HEK293 (cell line): ENCODE measurements around the gene FAM120A.
A peak's percentile ranks its signal among the peaks of the same experiment; 100 is the strongest.

Experiments used
- CTCF ChIA-PET: fragments of 350-600 bp; formaldehyde crosslinking; extraction: SDS; loops from one replicate; lab custom pipeline; 2021; ENCODE audit warnings: antibody characterized with exemption; lab: Yijun Ruan, JAX
- POLR2A ChIA-PET: fragments of 300-600 bp; formaldehyde crosslinking; extraction: SDS; loops from one replicate; lab custom pipeline; 2020; ENCODE audit warnings: antibody characterized with exemption, inconsistent platforms; lab: Yijun Ruan, JAX
- H3K27ac ChIP-seq: fragments of 200-500 bp; sonication (Bioruptor generic); 2 replicates; pipeline ENCODE4 v1.5.1; 2014; ENCODE audit warnings: low read depth, low read length, control low read depth, inconsistent platforms; ENCODE audit errors: extremely low read depth
- H3K36me3 ChIP-seq, 2 experiments: fragments of 200-500 bp in 1 of 2; sonication (Bioruptor generic) in 1 of 2; 1 replicate in 1 of 2; 2 replicates in 1 of 2; pipeline ENCODE4 v1.5.1; 2014 to 2017; ENCODE audit warnings: inconsistent platforms in 2 of 2, low read length in 2 of 2; ENCODE audit not compliant: control insufficient read depth in 2 of 2, insufficient read depth in 1 of 2
- H3K4me1 ChIP-seq: fragments of 200-500 bp; sonication (Bioruptor generic); 2 replicates; pipeline ENCODE4 v1.5.1; 2014; ENCODE audit warnings: mild to moderate bottlenecking, low read length, inconsistent platforms; ENCODE audit not compliant: control insufficient read depth, insufficient read depth
- H3K4me3 ChIP-seq: 2 replicates; pipeline ENCODE4 v1.5.1; 2011; ENCODE audit warnings: low read depth, mild to moderate bottlenecking, control low read depth, low read length, moderate library complexity
- H3K9me3 ChIP-seq: fragments of 200-500 bp; sonication (Bioruptor generic); 2 replicates; pipeline ENCODE4 v1.5.1; 2014; ENCODE audit warnings: low read depth, low read length, inconsistent platforms; ENCODE audit not compliant: control insufficient read depth, insufficient read depth
- BCL11B ChIP-seq: fragments of 450-650 bp; formaldehyde crosslinking; IDR thresholded peaks from 2 replicates; pipeline ENCODE4 v1.5.1; 2016; ENCODE audit warnings: low read depth, missing biosample characterization, missing genetic modification characterization
- ELK4 ChIP-seq: IDR thresholded peaks from 2 replicates; pipeline ENCODE4 v1.6.1; 2011; ENCODE audit warnings: mild to moderate bottlenecking, low read depth, low read length, borderline replicate concordance
- GLI4 ChIP-seq: fragments of 450-650 bp; formaldehyde crosslinking; IDR thresholded peaks from 2 replicates; pipeline ENCODE4 v1.5.1; 2016; ENCODE audit warnings: missing biosample characterization, missing genetic modification characterization
- IKZF3 ChIP-seq: fragments of 450-650 bp; IDR thresholded peaks from 2 replicates; pipeline ENCODE4 v1.5.0; 2018; ENCODE audit warnings: missing biosample characterization, mild to moderate bottlenecking, missing genetic modification characterization, moderate library complexity
- MZF1 ChIP-seq: fragments of 450-650 bp; formaldehyde crosslinking; IDR thresholded peaks from 2 replicates; pipeline ENCODE4 v1.5.1; 2017; ENCODE audit warnings: missing biosample characterization, missing genetic modification characterization, borderline replicate concordance
- SP2 ChIP-seq: fragments of 450-650 bp; formaldehyde crosslinking; IDR thresholded peaks from 2 replicates; pipeline ENCODE4 v1.5.1; 2016; ENCODE audit warnings: missing biosample characterization, missing genetic modification characterization
- TRIM28 ChIP-seq: IDR thresholded peaks from 2 replicates; pipeline ENCODE4 v1.6.1; 2011; ENCODE audit warnings: low read length, control low read depth, borderline replicate concordance
- ZBTB20 ChIP-seq: fragments of 450-650 bp; formaldehyde crosslinking; IDR thresholded peaks from 2 replicates; pipeline ENCODE4 v1.5.1; 2016; ENCODE audit warnings: missing biosample characterization, missing genetic modification characterization
- ZIC2 ChIP-seq: fragments of 450-650 bp; formaldehyde crosslinking; IDR thresholded peaks from 2 replicates; pipeline ENCODE4 v1.5.1; 2016; ENCODE audit warnings: missing biosample characterization, missing genetic modification characterization
- ZNF121 ChIP-seq: fragments of 450-650 bp; formaldehyde crosslinking; IDR thresholded peaks from 2 replicates; pipeline ENCODE4 v1.5.1; 2016; ENCODE audit warnings: missing biosample characterization, missing genetic modification characterization
- ZNF138 ChIP-seq: fragments of 450-650 bp; formaldehyde crosslinking; IDR thresholded peaks from 2 replicates; pipeline ENCODE4 v1.5.1; 2016; ENCODE audit warnings: missing biosample characterization, missing genetic modification characterization, borderline replicate concordance
- ZNF140 ChIP-seq: fragments of 450-650 bp; formaldehyde crosslinking; IDR thresholded peaks from 2 replicates; pipeline ENCODE4 v1.5.1; 2016; ENCODE audit warnings: missing biosample characterization, missing genetic modification characterization
- ZNF184 ChIP-seq: fragments of 450-650 bp; IDR thresholded peaks from 2 replicates; pipeline ENCODE4 v1.5.1; 2018; ENCODE audit warnings: missing biosample characterization, mild to moderate bottlenecking, missing genetic modification characterization
- ZNF2 ChIP-seq: fragments of 450-650 bp; formaldehyde crosslinking; IDR thresholded peaks from 2 replicates; pipeline ENCODE4 v1.5.1; 2016; ENCODE audit warnings: missing biosample characterization, missing genetic modification characterization
- ZNF266 ChIP-seq: fragments of 450-650 bp; formaldehyde crosslinking; IDR thresholded peaks from 2 replicates; pipeline ENCODE4 v1.5.1; 2016; ENCODE audit warnings: missing biosample characterization, missing genetic modification characterization, low read depth
- ZNF37A ChIP-seq: fragments of 450-650 bp; IDR thresholded peaks from 2 replicates; pipeline ENCODE4 v1.5.1; 2018; ENCODE audit warnings: missing biosample characterization, missing genetic modification characterization
- ZNF394 ChIP-seq: fragments of 450-650 bp; formaldehyde crosslinking; IDR thresholded peaks from 2 replicates; pipeline ENCODE4 v1.5.1; 2016; ENCODE audit warnings: missing biosample characterization, missing genetic modification characterization, mild to moderate bottlenecking, moderate library complexity, borderline replicate concordance
- ZNF48 ChIP-seq: fragments of 450-650 bp; formaldehyde crosslinking; IDR thresholded peaks from 2 replicates; pipeline ENCODE4 v1.5.1; 2016; ENCODE audit warnings: missing biosample characterization, missing genetic modification characterization
- ZNF510 ChIP-seq: fragments of 450-650 bp; formaldehyde crosslinking; IDR thresholded peaks from 2 replicates; pipeline ENCODE4 v1.5.1; 2018; ENCODE audit warnings: mild to moderate bottlenecking, missing genetic modification characterization, missing biosample characterization; ENCODE audit not compliant: insufficient replicate concordance
- ZNF530 ChIP-seq: fragments of 450-650 bp; formaldehyde crosslinking; IDR thresholded peaks from 2 replicates; pipeline ENCODE4 v1.5.1; 2016; ENCODE audit warnings: low read depth, missing biosample characterization, missing genetic modification characterization
- ZNF548 ChIP-seq: fragments of 450-650 bp; formaldehyde crosslinking; IDR thresholded peaks from 2 replicates; pipeline ENCODE4 v1.5.1; 2016; ENCODE audit warnings: missing biosample characterization, missing genetic modification characterization
- ZNF626 ChIP-seq: fragments of 450-650 bp; sonication (Bioruptor Pico); formaldehyde crosslinking; IDR thresholded peaks from 2 replicates; pipeline ENCODE4 v1.5.1; 2018; ENCODE audit warnings: missing biosample characterization, missing genetic modification characterization, inconsistent platforms
- ZNF664 ChIP-seq: fragments of 450-650 bp; formaldehyde crosslinking; IDR thresholded peaks from 2 replicates; pipeline ENCODE4 v1.5.1; 2016; ENCODE audit warnings: missing biosample characterization, missing genetic modification characterization
- ZNF792 ChIP-seq: fragments of 450-650 bp; formaldehyde crosslinking; IDR thresholded peaks from 2 replicates; pipeline ENCODE4 v1.5.1; 2016; ENCODE audit warnings: missing biosample characterization, missing genetic modification characterization
- ZNF830 ChIP-seq: fragments of 450-650 bp; IDR thresholded peaks from 2 replicates; pipeline ENCODE4 v1.5.0; 2018; ENCODE audit warnings: missing biosample characterization, missing genetic modification characterization, low read depth, mild to moderate bottlenecking, moderate library complexity
- TF ChIP-seq, protein P1 (sequence below): fragments of 450-650 bp; formaldehyde crosslinking; IDR thresholded peaks from 2 replicates; pipeline ENCODE4 v1.5.1; 2016; ENCODE audit warnings: missing biosample characterization, missing genetic modification characterization
- TF ChIP-seq, protein P2 (sequence below): fragments of 450-650 bp; formaldehyde crosslinking; IDR thresholded peaks from 2 replicates; pipeline ENCODE4 v1.5.1; 2016; ENCODE audit warnings: missing biosample characterization, missing genetic modification characterization

FAM120A gene

DNA sequence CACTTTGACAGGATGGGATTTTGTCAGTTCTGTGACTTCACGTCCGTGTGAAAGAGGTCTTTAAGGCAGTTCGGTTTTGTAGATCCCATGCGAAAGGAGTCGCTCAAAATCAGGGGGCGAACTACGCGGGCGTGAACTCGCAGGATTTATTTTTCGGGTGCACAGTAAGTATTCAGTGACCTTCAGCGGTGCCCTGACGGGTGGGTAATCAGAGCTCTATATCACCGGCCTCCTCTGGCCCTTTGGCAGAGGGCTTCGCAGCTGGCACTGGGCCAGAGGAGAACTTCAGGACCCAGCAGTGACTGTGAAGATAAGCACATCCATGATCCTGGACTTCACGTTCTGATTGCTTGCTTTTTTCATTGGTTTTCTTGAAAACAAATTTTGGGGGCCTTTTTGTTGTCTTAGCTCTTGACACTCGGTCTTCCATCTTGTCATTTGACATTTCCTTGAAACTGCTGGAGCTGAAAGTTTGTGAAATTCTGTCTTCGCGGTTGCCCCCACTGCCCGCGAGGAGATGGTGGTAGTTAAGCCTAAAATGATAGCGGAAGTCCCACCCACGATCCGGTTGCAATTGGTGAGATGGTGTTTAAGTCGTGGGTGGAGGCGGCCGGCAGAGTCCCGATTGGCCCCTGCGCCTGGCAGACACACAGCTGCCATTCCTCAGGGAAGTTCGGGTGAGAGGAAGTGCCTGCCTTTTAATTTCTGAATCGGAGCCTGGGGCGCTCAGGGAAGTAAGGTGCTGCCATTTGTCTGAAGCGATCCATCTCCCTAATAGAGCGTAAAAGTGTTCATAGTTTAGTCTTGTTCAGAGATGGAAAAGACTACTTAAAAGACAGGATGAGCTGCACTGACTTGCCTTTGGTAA, 1.8 kb downstream of the FAM120A start, which contains the start of gene FAM120AOS (continued):
- TF ChIP-seq ZNF266 (tag by site-specific recombination) (no peak), TRIM28 (no peak), ZNF37A (peak; percentile 59; the same call in 1 of the 2 replicates), ZBTB20 (tag by site-specific recombination) (0 out of 2 replicates have a peak, but pooled peaks have one; percentile 17), ZNF394 (no peak), ZNF184 (tag by site-specific recombination) (peak; percentile 67; the same call in 1 of the 2 replicates), ZNF138 (tag by site-specific recombination) (no peak), ZNF548 (tag by site-specific recombination) (no peak), ELK4 (no peak), MZF1 (no peak), ZNF48 (tag by site-specific recombination) (no peak), ZNF121 (no peak), ZNF2 (tag by site-specific recombination) (no peak)
- TF ChIP-seq, protein P1, sequence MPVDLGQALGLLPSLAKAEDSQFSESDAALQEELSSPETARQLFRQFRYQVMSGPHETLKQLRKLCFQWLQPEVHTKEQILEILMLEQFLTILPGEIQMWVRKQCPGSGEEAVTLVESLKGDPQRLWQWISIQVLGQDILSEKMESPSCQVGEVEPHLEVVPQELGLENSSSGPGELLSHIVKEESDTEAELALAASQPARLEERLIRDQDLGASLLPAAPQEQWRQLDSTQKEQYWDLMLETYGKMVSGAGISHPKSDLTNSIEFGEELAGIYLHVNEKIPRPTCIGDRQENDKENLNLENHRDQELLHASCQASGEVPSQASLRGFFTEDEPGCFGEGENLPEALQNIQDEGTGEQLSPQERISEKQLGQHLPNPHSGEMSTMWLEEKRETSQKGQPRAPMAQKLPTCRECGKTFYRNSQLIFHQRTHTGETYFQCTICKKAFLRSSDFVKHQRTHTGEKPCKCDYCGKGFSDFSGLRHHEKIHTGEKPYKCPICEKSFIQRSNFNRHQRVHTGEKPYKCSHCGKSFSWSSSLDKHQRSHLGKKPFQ = no peak

- Histone ChIP-seq H3K4me1 (peaks cover 10% of the 10 kb centered on the region), H3K27ac (no peak overlapping the region), H3K36me3 (peaks cover 0 to 8% of the 10 kb centered on the region in 2 experiments; a peak in 1 of 3 replicates), H3K4me3 (no peak overlapping the region), H3K9me3 (no peaks in the 10 kb centered on the region)
- TF ChIP-seq GLI4 (tag by site-specific recombination) (no peak), IKZF3 (tag by site-specific recombination) (no peak), ZNF140 (no peak), ZIC2 (tag by site-specific recombination) (no peak), ZNF626 (tag by site-specific recombination) (no peak), ZNF830 (no peak), ZNF530 (tag by site-specific recombination) (no peak), ZNF792 (tag by site-specific recombination) (no peak), SP2 (tag by site-specific recombination) (no peak), ZNF394 (no peak)
- ChIA-PET POLR2A (no interaction called here), CTCF (interaction anchor here (1.2 kb wide), 1 partner anchor 11 kb away, joined by 3 read pairs; no protein-coding TSS in a partner anchor)
Measured at GRCh38 chr9:93456022-93456421, 4.5 kb downstream of the FAM120A start.

DNA sequence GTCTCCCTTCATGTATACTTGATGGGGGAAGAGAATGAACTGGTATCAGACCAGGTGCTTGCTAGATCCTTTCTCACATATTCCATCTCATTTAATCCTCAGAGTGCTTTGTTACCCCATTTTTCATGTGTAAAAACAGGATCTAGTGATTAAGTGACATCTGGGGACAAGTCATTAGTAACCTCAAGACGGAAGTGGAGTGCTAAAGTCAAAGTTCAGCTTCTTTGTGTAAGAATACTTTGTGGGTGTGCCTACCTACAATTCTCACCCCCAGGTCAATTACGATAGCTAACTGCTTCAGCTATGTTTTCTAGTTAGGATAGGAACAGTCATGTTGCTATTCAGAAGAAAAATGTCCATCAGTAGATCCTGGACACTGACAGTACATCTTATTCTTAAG, 5.0 kb downstream of the FAM120A start:
- H3K4me3 ChIP-seq = no peak overlapping the region
- POLR2A ChIA-PET = no interaction called here
- H3K36me3 ChIP-seq = peaks cover 0 to 8% of the 10 kb centered on the region in 2 experiments; a peak in 1 of 3 replicates

More for the DNA sequence above, 5.0 kb downstream of the FAM120A start:
- H3K27ac ChIP-seq = no peak overlapping the region
- H3K4me1 ChIP-seq = peaks cover 10% of the 10 kb centered on the region
- no peaks in the 10 kb centered on the region for H3K9me3 ChIP-seq
- TF ChIP-seq ZNF510 (no peak), BCL11B (tag by site-specific recombination) (no peak), ZNF664 (tag by site-specific recombination) (peak; percentile 82)
- TF ChIP-seq, protein P2, sequence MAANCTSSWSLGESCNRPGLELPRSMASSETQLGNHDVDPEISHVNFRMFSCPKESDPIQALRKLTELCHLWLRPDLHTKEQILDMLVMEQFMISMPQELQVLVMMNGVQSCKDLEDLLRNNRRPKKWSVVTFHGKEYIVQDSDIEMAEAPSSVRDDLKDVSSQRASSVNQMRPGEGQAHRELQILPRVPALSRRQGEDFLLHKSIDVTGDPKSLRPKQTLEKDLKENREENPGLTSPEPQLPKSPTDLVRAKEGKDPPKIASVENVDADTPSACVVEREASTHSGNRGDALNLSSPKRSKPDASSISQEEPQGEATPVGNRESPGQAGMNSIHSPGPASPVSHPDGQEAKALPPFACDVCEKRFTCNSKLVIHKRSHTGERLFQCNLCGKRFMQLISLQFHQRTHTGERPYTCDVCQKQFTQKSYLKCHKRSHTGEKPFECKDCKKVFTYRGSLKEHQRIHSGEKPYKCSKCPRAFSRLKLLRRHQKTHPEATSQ (tag by site-specific recombination) = no peak
- CTCF ChIA-PET = interaction anchor here (0.6 to 1.0 kb wide), 2 partner anchors 27 to 40 kb away, joined by 3 to 4 read pairs; no protein-coding TSS in a partner anchor
